Measurements from ENCODE around the gene SINHCAF.

The SINHCAF gene

GRCh38 chr12:31309279-31309678, 16.7 kb downstream of the SINHCAF start:
- H3K9me3 ChIP-seq (ENCODE audit: control insufficient read depth, low read length): no peaks in the 10 kb centered on the region

GRCh38 chr12:31308116-31308515, 17.8 kb downstream of the SINHCAF start:
- no peak for DNase-seq
- Histone ChIP-seq H3K27ac (ENCODE audit: insufficient read depth, low read length, poor library complexity, severe bottlenecking) (no peak overlapping the region), H3K9me3 (ENCODE audit: control insufficient read depth, low read length) (no peaks in the 10 kb centered on the region), H3K36me3 (ENCODE audit: control insufficient read depth, insufficient read depth, low read length) (peaks cover 11% of the 10 kb centered on the region), H3K27me3 (replicated peaks; ENCODE audit: control insufficient read depth, insufficient read depth, low read length, poor library complexity, severe bottlenecking) (no peaks in the 10 kb centered on the region), H3K4me3 (ENCODE audit: insufficient read depth, low read depth, low read length, poor library complexity, severe bottlenecking) (no peak overlapping the region), H3K4me1 (ENCODE audit: control insufficient read depth, insufficient read depth, low read length, poor library complexity, severe bottlenecking) (no peaks in the 10 kb centered on the region)

More at GRCh38 chr12:31309279-31309678, 16.7 kb downstream of the SINHCAF start:
- Histone ChIP-seq H3K27ac (ENCODE audit: insufficient read depth, low read length, poor library complexity, severe bottlenecking) (no peak overlapping the region), H3K4me3 (ENCODE audit: insufficient read depth, low read depth, low read length, poor library complexity, severe bottlenecking) (no peak overlapping the region), H3K4me1 (ENCODE audit: control insufficient read depth, insufficient read depth, low read length, poor library complexity, severe bottlenecking) (no peaks in the 10 kb centered on the region), H3K27me3 (replicated peaks; ENCODE audit: control insufficient read depth, insufficient read depth, low read length, poor library complexity, severe bottlenecking) (no peaks in the 10 kb centered on the region), H3K36me3 (ENCODE audit: control insufficient read depth, insufficient read depth, low read length) (peaks cover 11% of the 10 kb centered on the region)
- no peak for DNase-seq

- Histone ChIP-seq H3K4me1 (ENCODE audit: control insufficient read depth, insufficient read depth, low read length, poor library complexity, severe bottlenecking) (no peaks in the 10 kb centered on the region), H3K27ac (ENCODE audit: insufficient read depth, low read length, poor library complexity, severe bottlenecking) (no peak overlapping the region), H3K36me3 (ENCODE audit: control insufficient read depth, insufficient read depth, low read length) (peaks cover 14% of the 10 kb centered on the region), H3K9me3 (ENCODE audit: control insufficient read depth, low read length) (no peaks in the 10 kb centered on the region), H3K27me3 (replicated peaks; ENCODE audit: control insufficient read depth, insufficient read depth, low read length, poor library complexity, severe bottlenecking) (no peaks in the 10 kb centered on the region), H3K4me3 (ENCODE audit: insufficient read depth, low read depth, low read length, poor library complexity, severe bottlenecking) (no peak overlapping the region)
- DNase-seq: no peak
These were observed 19.1 kb downstream of the SINHCAF start for GRCh38 chr12:31306866-31307265.

- H3K4me3 ChIP-seq (ENCODE audit: insufficient read depth, low read depth, low read length, poor library complexity, severe bottlenecking): no peak overlapping the region
- DNase-seq: no peak
- no peak overlapping the region for H3K27ac ChIP-seq (ENCODE audit: insufficient read depth, low read length, poor library complexity, severe bottlenecking)
- H3K36me3 ChIP-seq (ENCODE audit: control insufficient read depth, insufficient read depth, low read length): peaks cover 21% of the 10 kb centered on the region
- no peaks in the 10 kb centered on the region for H3K4me1 ChIP-seq (ENCODE audit: control insufficient read depth, insufficient read depth, low read length, poor library complexity, severe bottlenecking)
- H3K9me3 ChIP-seq (ENCODE audit: control insufficient read depth, low read length): no peaks in the 10 kb centered on the region
- H3K27me3 ChIP-seq (replicated peaks; ENCODE audit: control insufficient read depth, insufficient read depth, low read length, poor library complexity, severe bottlenecking): no peaks in the 10 kb centered on the region
These were observed 22.5 kb downstream of the SINHCAF start for GRCh38 chr12:31303466-31303865.

GRCh38 chr12:31301311-31301710, 24.6 kb downstream of the SINHCAF start:
- peaks cover 27% of the 10 kb centered on the region for H3K36me3 ChIP-seq (ENCODE audit: control insufficient read depth, insufficient read depth, low read length)

GRCh38 chr12:31300783-31301182, 25.2 kb downstream of the SINHCAF start:
- H3K4me3 ChIP-seq (ENCODE audit: insufficient read depth, low read depth, low read length, poor library complexity, severe bottlenecking): no peak overlapping the region
- DNase-seq: no peak
- H3K4me1 ChIP-seq (ENCODE audit: control insufficient read depth, insufficient read depth, low read length, poor library complexity, severe bottlenecking): no peaks in the 10 kb centered on the region
- peaks cover 29% of the 10 kb centered on the region for H3K36me3 ChIP-seq (ENCODE audit: control insufficient read depth, insufficient read depth, low read length)
- H3K27me3 ChIP-seq (replicated peaks; ENCODE audit: control insufficient read depth, insufficient read depth, low read length, poor library complexity, severe bottlenecking): no peaks in the 10 kb centered on the region
- H3K27ac ChIP-seq (ENCODE audit: insufficient read depth, low read length, poor library complexity, severe bottlenecking): no peak overlapping the region
- no peaks in the 10 kb centered on the region for H3K9me3 ChIP-seq (ENCODE audit: control insufficient read depth, low read length)

More at GRCh38 chr12:31301311-31301710, 24.6 kb downstream of the SINHCAF start:
- H3K4me3 ChIP-seq (ENCODE audit: insufficient read depth, low read depth, low read length, poor library complexity, severe bottlenecking): no peak overlapping the region
- H3K27me3 ChIP-seq (replicated peaks; ENCODE audit: control insufficient read depth, insufficient read depth, low read length, poor library complexity, severe bottlenecking): no peaks in the 10 kb centered on the region
- DNase-seq: no peak
- no peaks in the 10 kb centered on the region for H3K4me1 ChIP-seq (ENCODE audit: control insufficient read depth, insufficient read depth, low read length, poor library complexity, severe bottlenecking)
- H3K9me3 ChIP-seq (ENCODE audit: control insufficient read depth, low read length): no peaks in the 10 kb centered on the region
- no peak overlapping the region for H3K27ac ChIP-seq (ENCODE audit: insufficient read depth, low read length, poor library complexity, severe bottlenecking)

GRCh38 chr12:31300341-31300740, 25.6 kb downstream of the SINHCAF start:
- Histone ChIP-seq H3K9me3 (ENCODE audit: control insufficient read depth, low read length) (no peaks in the 10 kb centered on the region), H3K4me1 (ENCODE audit: control insufficient read depth, insufficient read depth, low read length, poor library complexity, severe bottlenecking) (no peaks in the 10 kb centered on the region), H3K36me3 (ENCODE audit: control insufficient read depth, insufficient read depth, low read length) (peaks cover 30% of the 10 kb centered on the region), H3K27me3 (replicated peaks; ENCODE audit: control insufficient read depth, insufficient read depth, low read length, poor library complexity, severe bottlenecking) (no peaks in the 10 kb centered on the region), H3K4me3 (ENCODE audit: insufficient read depth, low read depth, low read length, poor library complexity, severe bottlenecking) (no peak overlapping the region), H3K27ac (ENCODE audit: insufficient read depth, low read length, poor library complexity, severe bottlenecking) (no peak overlapping the region)
- DNase-seq: no peak

- H3K27ac ChIP-seq (ENCODE audit: insufficient read depth, low read length, poor library complexity, severe bottlenecking): no peak overlapping the region
- peaks cover 39% of the 10 kb centered on the region for H3K36me3 ChIP-seq (ENCODE audit: control insufficient read depth, insufficient read depth, low read length)
- DNase-seq: no peak
- no peaks in the 10 kb centered on the region for H3K4me1 ChIP-seq (ENCODE audit: control insufficient read depth, insufficient read depth, low read length, poor library complexity, severe bottlenecking)
- H3K9me3 ChIP-seq (ENCODE audit: control insufficient read depth, low read length): no peaks in the 10 kb centered on the region
- H3K4me3 ChIP-seq (ENCODE audit: insufficient read depth, low read depth, low read length, poor library complexity, severe bottlenecking): no peak overlapping the region
- H3K27me3 ChIP-seq (replicated peaks; ENCODE audit: control insufficient read depth, insufficient read depth, low read length, poor library complexity, severe bottlenecking): no peaks in the 10 kb centered on the region
These were observed 27.0 kb downstream of the SINHCAF start for GRCh38 chr12:31298922-31299321.

- no peak for DNase-seq
- Histone ChIP-seq H3K27me3 (replicated peaks; ENCODE audit: control insufficient read depth, insufficient read depth, low read length, poor library complexity, severe bottlenecking) (no peaks in the 10 kb centered on the region), H3K4me3 (ENCODE audit: insufficient read depth, low read depth, low read length, poor library complexity, severe bottlenecking) (no peak overlapping the region), H3K27ac (ENCODE audit: insufficient read depth, low read length, poor library complexity, severe bottlenecking) (no peak overlapping the region), H3K36me3 (ENCODE audit: control insufficient read depth, insufficient read depth, low read length) (peaks cover 41% of the 10 kb centered on the region), H3K4me1 (ENCODE audit: control insufficient read depth, insufficient read depth, low read length, poor library complexity, severe bottlenecking) (no peaks in the 10 kb centered on the region), H3K9me3 (ENCODE audit: control insufficient read depth, low read length) (no peaks in the 10 kb centered on the region)
These were observed 27.4 kb downstream of the SINHCAF start for GRCh38 chr12:31298515-31298910.

GRCh38 chr12:31297572-31298514, 28.1 kb downstream of the SINHCAF start:
- Histone ChIP-seq H3K4me1 (ENCODE audit: control insufficient read depth, insufficient read depth, low read length, poor library complexity, severe bottlenecking) (no peaks in the 10 kb centered on the region), H3K4me3 (ENCODE audit: insufficient read depth, low read depth, low read length, poor library complexity, severe bottlenecking) (no peak overlapping the region), H3K27me3 (replicated peaks; ENCODE audit: control insufficient read depth, insufficient read depth, low read length, poor library complexity, severe bottlenecking) (no peaks in the 10 kb centered on the region), H3K9me3 (ENCODE audit: control insufficient read depth, low read length) (no peaks in the 10 kb centered on the region), H3K27ac (ENCODE audit: insufficient read depth, low read length, poor library complexity, severe bottlenecking) (no peak overlapping the region), H3K36me3 (ENCODE audit: control insufficient read depth, insufficient read depth, low read length) (peaks cover 48% of the 10 kb centered on the region)
- DNase-seq: no peak

All from effector memory CD4-positive, alpha-beta T cell (primary cell).